Type B pancreatic cell (in vitro differentiated cells): Measurements from ENCODE around the gene BMP15. TPM values are rescaled to one million over a fixed set of nuclear protein-coding genes. Genes with fewer than 3 reads are reported as not detected.

Experiments used
- DNase-seq: peaks from one replicate; pipeline ENCODE4 v3.0.0; 2021; ENCODE audit warnings: mixed read lengths; ENCODE audit not compliant: unreplicated experiment; ENCODE audit errors: extremely low spot score
- H3K27ac Mint-ChIP-seq: 2 replicates; pipeline ENCODE4 v1.8.0; 2021; ENCODE audit warnings: mild to moderate bottlenecking, mixed read lengths
- H3K27me3 Mint-ChIP-seq: 2 replicates; pipeline ENCODE4 v1.8.0; 2021; ENCODE audit warnings: mixed read lengths
- H3K36me3 Mint-ChIP-seq: 2 replicates; pipeline ENCODE4 v1.8.0; 2021; ENCODE audit warnings: mixed read lengths
- H3K4me1 Mint-ChIP-seq: one replicate; pipeline ENCODE4 v1.8.0; 2021; ENCODE audit warnings: mixed read lengths; ENCODE audit not compliant: unreplicated experiment
- H3K4me3 Mint-ChIP-seq: 2 replicates; pipeline ENCODE4 v1.8.0; 2021; ENCODE audit warnings: mild to moderate bottlenecking, mixed read lengths
- H3K9me3 Mint-ChIP-seq: 2 replicates; pipeline ENCODE4 v1.8.0; 2021; ENCODE audit warnings: mixed read lengths
- long read RNA-seq: library from polyadenylated mRNA; unstranded; transcript quantifications from one replicate; pipeline ENCODE4 v2.0.0, GENCODE V29; 2020
- total RNA-seq: library from RNA; stranded (reverse); gene quantifications from 2 replicates; pipeline ENCODE4 v1.2.1, GENCODE V29; 2021; ENCODE audit warnings: low replicate concordance
- TF ChIP-seq, protein P1 (sequence below): fragments of 200-600 bp; sonication (generic); conservative IDR thresholded peaks from 2 replicates; pipeline ENCODE4 v1.5.0; 2021; ENCODE audit warnings: antibody characterized with exemption, mild to moderate bottlenecking

Gene BMP15
- total RNA-seq: not detected in 2 replicates
- long read RNA-seq: 0 reads

DNA sequence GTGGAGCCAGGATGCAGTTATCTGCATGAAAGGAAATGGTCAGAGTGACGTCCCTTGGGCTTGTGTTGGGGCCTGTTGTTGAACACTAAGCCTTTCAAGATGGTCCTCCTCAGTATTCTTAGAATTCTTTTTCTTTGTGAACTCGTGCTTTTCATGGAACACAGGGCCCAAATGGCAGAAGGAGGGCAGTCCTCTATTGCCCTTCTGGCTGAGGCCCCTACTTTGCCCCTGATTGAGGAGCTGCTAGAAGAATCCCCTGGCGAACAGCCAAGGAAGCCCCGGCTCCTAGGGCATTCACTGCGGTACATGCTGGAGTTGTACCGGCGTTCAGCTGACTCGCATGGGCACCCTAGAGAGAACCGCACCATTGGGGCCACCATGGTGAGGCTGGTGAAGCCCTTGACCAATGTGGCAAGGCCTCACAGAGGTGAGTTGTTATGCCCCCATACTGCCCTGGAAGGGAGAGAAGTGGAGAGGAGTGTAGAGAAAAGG lies at the start of gene BMP15:
BMP15 (plus strand) TSS at position 51 of the 492 bp plus-strand sequence; CDS start at position 100, 49 bp downstream.
- no peaks in the 10 kb centered on the region for H3K4me1 Mint-ChIP-seq
- H3K27me3 Mint-ChIP-seq: no peaks in the 10 kb centered on the region
- no peaks in the 10 kb centered on the region for H3K9me3 Mint-ChIP-seq
- DNase-seq: no peak
- TF ChIP-seq, protein P1, sequence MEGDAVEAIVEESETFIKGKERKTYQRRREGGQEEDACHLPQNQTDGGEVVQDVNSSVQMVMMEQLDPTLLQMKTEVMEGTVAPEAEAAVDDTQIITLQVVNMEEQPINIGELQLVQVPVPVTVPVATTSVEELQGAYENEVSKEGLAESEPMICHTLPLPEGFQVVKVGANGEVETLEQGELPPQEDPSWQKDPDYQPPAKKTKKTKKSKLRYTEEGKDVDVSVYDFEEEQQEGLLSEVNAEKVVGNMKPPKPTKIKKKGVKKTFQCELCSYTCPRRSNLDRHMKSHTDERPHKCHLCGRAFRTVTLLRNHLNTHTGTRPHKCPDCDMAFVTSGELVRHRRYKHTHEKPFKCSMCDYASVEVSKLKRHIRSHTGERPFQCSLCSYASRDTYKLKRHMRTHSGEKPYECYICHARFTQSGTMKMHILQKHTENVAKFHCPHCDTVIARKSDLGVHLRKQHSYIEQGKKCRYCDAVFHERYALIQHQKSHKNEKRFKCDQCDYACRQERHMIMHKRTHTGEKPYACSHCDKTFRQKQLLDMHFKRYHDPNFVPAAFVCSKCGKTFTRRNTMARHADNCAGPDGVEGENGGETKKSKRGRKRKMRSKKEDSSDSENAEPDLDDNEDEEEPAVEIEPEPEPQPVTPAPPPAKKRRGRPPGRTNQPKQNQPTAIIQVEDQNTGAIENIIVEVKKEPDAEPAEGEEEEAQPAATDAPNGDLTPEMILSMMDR: no peak
- no peak within 1 kb of the TSS for H3K27ac Mint-ChIP-seq
- no peaks in the 10 kb centered on the region for H3K36me3 Mint-ChIP-seq
- no peak within 1 kb of the TSS for H3K4me3 Mint-ChIP-seq

DNA sequence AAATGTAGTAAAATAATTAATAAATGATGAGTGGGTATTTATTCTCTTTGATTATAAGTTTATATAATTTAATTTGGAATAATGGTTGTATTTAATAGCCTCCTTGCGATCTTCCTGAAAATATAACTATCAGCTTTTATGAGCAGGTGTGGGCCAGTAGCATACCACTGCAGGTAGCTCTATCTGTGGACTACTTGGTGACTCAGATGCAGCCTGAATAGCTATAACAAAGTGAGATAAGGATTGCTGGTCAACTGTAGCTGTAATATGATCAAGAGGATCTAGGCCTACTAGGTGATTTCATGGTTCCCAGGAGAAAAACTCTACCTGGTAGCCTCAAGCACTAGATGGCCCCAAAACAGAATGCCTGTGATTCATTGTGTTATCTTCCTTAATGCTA lies 47.1 kb upstream of the BMP15 start:
- no peak overlapping the region for H3K4me3 Mint-ChIP-seq

DNA sequence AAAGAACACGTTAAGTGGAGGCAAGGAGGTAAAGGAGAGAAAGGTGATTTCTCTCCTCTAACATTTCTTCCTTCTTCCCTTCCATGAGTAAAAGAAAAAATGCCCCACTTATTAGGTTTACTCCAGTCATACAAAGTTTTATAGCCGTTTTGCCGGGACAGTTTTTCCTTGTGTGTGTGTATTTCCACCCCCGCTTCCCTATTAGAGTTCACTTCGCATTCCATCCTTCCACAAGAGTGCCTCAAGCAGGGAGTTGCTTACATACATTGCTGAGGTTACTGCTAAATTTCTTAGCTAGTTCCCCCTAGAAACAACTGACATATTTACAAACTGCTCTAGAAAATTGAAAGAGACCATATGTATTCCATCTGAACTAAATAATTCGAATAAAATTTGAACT lies 45.2 kb upstream of the BMP15 start:
- H3K27me3 Mint-ChIP-seq: no peaks in the 10 kb centered on the region
- H3K27ac Mint-ChIP-seq: no peak overlapping the region

More for the DNA sequence above, 47.1 kb upstream of the BMP15 start:
- Mint-ChIP-seq H3K9me3 (peaks cover 3% of the 10 kb centered on the region), H3K27me3 (no peaks in the 10 kb centered on the region), H3K4me1 (peaks cover 8% of the 10 kb centered on the region), H3K27ac (no peak overlapping the region), H3K36me3 (no peaks in the 10 kb centered on the region)
- no peak for DNase-seq
- TF ChIP-seq, protein P1: no peak

DNA sequence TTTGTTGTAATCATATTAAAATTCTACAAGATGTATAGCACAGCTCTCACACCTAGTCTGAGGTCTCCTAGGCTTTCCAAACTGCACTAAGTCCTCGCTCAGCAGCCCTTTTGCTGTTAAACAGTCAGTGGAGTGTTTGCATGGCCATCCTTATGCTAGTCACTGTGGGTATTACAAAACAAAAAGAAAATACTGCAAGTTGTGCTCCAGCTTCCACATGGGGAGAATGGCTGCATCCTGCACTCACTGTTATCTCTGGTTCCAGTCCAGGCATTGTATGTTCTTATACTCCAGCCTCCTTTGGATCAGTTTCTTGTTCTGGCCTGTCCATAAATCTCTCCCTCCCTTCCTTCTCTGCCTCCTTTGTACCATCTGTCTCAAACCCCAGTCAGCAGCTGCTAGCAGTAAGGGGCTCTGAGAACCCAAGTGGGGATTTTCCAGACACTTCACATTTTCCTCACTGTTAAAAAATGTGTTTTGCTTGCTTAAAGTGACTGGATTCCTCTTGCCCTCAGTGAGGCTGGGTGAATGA lies 38.5 kb upstream of the BMP15 start:
- H3K27ac Mint-ChIP-seq: no peak overlapping the region
- DNase-seq: no peak
- TF ChIP-seq, protein P1: no peak
- no peak overlapping the region for H3K4me3 Mint-ChIP-seq
- no peaks in the 10 kb centered on the region for H3K27me3 Mint-ChIP-seq
- no peaks in the 10 kb centered on the region for H3K36me3 Mint-ChIP-seq
- no peaks in the 10 kb centered on the region for H3K4me1 Mint-ChIP-seq
- H3K9me3 Mint-ChIP-seq: no peaks in the 10 kb centered on the region

More for the DNA sequence above, 45.2 kb upstream of the BMP15 start:
- H3K9me3 Mint-ChIP-seq: peaks cover 3% of the 10 kb centered on the region
- no peak overlapping the region for H3K4me3 Mint-ChIP-seq
- TF ChIP-seq, protein P1: no peak
- H3K36me3 Mint-ChIP-seq: no peaks in the 10 kb centered on the region
- peaks cover 8% of the 10 kb centered on the region for H3K4me1 Mint-ChIP-seq
- no peak for DNase-seq

DNA sequence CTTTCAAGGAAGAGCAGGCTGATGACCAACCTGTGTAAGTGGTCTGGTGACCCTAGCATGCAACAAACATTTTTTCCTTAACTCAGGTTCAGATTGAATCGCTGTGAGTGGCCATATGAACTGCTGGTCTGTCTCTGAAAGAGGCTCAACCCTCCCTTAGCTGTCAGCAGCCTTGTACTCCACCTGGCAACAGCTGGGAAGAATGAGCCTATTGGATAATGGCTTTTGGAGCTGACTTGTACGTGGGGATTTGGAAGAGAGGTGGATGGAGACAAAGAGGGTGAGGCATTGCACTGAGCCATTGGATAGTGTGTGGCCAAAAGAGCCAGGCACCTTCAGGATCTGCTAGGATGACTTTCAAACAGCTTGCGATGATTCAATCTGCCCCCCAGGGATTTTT lies 35.7 kb upstream of the BMP15 start:
- no peaks in the 10 kb centered on the region for H3K27me3 Mint-ChIP-seq
- no peaks in the 10 kb centered on the region for H3K36me3 Mint-ChIP-seq
- H3K9me3 Mint-ChIP-seq: no peaks in the 10 kb centered on the region
- no peaks in the 10 kb centered on the region for H3K4me1 Mint-ChIP-seq
- TF ChIP-seq, protein P1: no peak
- H3K27ac Mint-ChIP-seq: no peak overlapping the region
- DNase-seq: no peak
- no peak overlapping the region for H3K4me3 Mint-ChIP-seq

DNA sequence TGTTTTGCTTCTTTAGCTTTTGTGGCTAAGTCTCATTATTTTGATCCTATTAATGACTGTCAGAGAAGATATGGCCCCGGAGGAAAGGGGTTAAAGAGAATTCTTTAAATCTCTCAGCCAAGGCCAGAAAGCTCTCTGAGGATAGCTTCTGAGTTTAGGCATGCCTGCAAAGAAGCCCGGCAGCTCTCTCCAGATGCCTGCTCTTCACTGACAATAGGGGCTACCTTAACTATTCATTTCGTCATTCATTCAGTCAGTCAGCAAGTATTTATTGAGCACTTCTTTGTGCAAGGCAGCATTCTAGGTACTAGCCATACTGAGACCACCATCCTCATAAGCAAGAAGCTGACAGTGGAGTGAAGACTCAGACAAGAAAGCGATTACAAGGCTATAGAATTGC lies 34.0 kb upstream of the BMP15 start:
- Mint-ChIP-seq H3K9me3 (no peaks in the 10 kb centered on the region), H3K4me1 (no peaks in the 10 kb centered on the region), H3K27ac (no peak overlapping the region), H3K27me3 (no peaks in the 10 kb centered on the region), H3K4me3 (no peak overlapping the region), H3K36me3 (no peaks in the 10 kb centered on the region)
- DNase-seq: no peak
- TF ChIP-seq, protein P1: no peak
